ENCODE results near the gene VSTM1.

Gene VSTM1

DNA sequence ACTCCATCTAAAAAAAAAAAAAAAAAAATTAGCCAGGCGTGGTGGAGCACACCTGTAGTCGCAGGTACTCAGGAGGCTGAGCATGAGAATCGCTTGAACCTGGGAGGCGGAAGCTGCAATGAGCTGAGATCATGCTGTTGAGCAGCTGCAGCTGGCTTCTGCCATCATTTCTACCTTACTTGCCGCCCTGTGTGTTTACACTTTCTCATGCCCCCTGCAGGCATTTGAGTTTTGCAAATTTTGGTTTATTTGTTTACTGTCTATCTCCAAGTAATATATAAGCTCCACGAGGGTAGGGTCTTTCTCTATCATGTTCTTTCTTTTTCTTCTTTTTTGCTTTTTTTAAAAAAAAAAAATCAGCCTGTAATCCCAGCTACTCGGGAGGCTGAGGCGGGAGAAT lies 54.3 kb downstream of the VSTM1 start:
- DNase-seq, result no peak

DNA sequence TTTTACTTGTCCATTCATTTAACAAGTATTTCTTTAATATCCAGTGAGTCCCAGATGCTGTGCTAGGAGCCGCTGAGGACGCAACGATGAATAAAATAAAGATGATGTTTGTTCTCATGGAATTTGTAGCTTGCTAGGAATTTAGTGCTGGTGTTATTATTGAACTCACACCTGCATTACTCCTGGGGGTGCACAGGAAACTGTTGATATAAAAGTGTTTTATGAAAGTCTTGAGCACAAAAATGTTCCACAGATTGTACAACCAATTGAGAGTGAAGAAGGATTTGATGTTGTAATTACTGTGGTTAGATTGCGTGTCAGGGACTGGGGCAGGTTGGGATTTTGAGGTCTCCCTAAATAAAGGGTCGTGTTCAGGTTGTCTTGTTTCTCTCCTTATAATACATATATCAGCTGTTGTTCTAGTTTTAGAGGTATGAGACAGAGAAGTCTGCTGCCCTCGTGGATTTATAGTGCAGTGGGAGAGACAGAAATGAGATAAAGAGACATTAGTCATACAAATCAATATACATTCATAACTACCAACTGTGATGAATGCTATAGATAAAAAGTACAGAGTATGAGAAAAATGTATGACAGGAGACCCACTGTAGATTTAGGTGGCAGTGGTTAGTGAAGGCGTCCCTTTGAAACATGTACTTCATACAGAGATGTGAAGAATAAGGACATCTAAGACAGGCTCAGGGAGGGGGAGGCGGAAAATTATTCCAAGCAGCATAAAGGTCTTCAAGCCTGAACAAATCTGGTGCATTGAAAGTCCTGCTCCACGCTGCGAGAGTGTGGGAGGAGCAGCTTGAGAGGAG lies 61.0 kb downstream of the VSTM1 start:
- no peak for DNase-seq

DNA sequence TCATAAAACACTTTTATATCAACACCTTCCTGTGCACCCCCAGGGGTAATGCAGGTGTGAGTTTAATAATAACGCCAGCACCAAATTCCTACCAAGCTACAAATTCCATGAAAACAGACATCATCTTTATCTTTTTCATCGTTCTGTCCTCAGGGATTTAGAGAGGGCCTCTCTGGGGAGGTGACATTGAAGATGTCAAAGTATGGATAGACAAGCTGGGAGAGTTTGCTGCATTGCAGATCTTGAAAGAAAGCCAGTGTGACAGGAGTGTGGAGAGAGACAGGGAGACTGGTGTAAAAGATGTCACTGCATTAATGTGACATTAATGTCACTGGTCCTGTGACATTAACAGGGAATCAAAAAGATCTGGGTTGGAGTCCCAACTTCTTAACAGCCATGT lies 62.2 kb downstream of the VSTM1 start:
- no peak for DNase-seq

DNA sequence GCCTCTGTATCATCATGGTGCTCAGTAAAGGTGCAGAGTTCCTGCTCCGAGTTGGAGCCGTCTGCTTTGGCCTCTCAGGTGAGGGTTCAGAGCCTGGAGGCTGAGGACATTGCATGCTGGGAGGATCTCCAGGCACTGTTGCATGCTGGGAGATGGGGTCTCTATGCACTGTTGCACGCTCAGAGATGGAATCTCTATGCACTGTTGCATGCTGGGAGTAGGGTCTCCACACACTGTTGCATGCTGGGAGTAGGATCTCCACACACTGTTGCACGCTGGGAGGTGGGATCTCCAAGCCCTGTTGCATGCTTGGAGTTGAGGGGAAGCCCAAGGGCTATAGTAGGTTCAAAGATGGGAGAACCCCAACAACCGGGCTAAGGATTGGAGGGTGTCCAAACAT lies 64.0 kb downstream of the VSTM1 start:
- no peak for DNase-seq

DNA sequence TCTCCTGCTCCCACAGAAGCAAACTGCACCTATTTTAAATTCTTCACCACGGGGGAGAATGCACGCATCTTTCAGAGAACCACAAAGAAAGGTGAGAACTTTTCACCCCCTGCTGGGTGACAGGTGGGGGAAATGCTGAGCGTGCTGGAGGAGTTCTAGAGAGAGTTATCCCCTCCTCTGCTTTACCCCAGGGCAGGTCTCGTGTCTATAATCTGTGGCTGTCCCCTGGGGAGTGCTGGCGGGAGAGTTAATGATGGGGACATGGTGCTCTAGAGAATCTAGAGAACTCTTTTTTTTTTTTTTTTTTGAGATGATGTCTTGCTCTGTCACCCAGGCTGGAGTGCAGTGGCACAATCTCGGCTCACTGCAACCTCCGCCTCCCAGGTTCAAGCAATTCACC lies 65.5 kb downstream of the VSTM1 start:
- DNase-seq, result no peak

DNA sequence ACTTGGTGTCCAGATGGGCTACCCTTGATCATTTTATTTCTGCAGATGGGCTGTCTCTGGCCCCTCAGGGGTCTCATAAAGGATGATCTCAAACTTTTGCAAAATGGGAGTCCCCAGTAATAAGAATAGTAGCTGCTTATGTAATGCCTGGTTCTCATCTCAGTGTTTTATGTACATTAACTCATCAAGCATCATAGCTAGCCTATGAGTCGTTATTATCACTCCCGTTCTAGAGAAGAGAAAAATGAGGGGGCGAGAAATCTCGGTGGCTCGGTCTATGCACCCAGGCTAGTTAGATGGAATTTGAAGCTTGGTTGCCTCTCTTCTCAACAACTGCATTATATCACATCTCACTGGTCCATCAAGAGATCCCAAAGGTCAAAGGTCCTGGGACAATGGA lies 68.9 kb downstream of the VSTM1 start:
- no peak for DNase-seq

DNA sequence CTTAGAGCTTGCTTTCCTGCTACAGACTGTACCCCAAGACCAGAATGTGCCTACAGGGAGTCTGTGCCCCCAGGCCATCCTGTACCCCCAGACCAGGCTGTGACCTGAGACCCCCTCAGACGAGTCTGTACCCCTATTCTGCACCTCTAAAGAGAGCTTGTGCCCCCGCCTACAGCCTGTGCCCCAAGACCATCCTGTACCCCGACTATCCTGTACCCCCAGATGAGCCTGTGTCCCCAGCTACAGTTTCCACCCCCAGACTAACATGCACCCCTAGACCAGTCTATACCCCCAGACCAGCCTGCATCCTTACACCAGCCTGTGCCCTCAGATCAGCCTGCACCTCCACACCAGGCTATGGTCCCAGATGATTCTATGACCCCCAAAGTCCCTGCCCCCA lies 70.2 kb downstream of the VSTM1 start:
- no peak for DNase-seq

DNA sequence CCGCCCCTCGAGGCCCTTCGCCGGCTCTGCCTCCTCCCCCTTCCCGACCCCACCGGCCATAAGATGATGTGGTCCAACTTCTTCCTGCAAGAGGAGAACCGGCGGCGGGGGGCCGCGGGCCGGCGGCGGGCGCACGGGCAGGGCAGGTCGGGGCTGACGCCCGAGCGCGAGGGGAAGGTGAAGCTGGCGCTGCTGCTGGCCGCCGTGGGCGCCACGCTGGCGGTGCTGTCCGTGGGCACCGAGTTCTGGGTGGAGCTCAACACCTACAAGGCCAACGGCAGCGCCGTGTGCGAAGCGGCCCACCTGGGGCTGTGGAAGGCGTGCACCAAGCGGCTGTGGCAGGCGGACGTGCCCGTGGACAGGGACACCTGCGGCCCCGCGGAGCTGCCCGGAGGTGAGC lies 70.9 kb downstream of the VSTM1 start:
- no peak for DNase-seq

DNA sequence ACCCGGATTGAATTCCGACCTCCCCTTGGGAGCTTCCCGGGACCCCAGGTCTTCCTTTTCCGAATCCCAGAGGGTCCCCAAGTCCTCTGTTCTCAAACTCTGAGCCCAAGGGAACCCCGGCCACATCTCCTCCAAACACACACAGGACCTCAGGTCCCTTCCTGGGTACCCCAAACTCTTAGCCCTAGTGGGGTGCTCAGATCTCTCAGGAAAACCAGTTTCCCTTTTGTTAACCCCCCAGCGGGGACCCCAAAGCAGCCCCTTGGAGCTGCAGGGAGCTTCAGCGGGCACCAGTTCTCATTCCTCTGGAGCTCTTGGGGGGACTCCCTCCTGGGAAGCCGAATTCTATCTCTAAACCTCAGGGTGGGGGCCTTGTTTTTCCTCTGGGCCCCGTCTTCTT lies 71.5 kb downstream of the VSTM1 start:
- no peak for DNase-seq

DNA sequence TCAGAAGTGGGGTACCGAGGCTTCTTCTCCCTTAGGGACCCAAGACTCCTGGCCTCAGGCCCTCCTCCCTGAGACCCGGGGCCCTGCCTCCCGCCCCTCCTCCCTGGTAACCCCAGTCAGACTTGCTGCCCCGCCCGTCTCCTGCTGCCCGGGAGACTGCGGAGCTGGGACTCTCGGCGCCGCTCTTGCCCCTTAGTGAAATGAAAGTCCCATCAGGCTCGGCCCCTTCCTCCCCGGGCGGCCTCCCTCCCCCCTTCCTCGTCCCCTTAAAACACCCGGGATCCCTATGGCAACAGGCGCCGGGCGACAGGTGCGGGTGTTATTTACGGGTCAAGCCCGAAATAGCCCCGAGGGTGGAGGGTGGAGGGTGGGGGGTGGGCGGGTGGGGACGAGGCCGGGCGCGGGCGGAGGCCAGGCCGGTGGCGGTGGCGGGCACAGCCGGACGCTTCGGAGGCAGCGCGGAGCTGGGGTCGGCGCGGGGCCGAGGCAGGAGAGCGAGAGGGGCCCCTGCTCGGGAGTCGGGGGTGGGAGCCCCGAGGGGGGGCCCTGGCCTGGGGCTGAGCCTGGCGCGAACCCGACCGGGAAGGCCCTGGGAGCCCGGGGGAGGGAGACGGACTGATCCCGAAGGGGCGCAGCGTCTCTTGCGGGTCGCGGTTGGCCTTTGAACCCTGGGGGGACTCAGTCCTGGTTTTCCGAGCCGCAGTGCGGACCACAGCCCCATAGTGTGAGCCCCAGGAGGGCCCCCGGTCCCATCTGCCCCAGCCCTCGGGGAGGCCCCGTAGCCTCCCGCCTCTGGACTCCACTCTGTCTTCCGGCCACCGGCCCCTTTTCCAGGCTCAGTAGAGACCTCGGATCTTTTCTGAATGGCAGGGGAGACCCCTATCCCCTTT lies 72.2 kb downstream of the VSTM1 start, which contains the start of gene CACNG6:
TSS of gene CACNG6 (plus strand) at position 414 of the 890 bp plus-strand sequence. CDS start 1,241 bp downstream, outside the sequence.
- no peak for DNase-seq

Measured in activated CD4-positive, alpha-beta T cell treated with anti-CD3 and anti-CD28 coated beads, Interleukin-2, amount 50 U/mL, for 16 hours (primary cell).